ENCODE results near the gene GDF3. TPM values are rescaled to one million over a fixed set of nuclear protein-coding genes. Genes with fewer than 3 reads are reported as not detected.

Gene GDF3
- not detected in 2 replicates for total RNA-seq

DNA sequence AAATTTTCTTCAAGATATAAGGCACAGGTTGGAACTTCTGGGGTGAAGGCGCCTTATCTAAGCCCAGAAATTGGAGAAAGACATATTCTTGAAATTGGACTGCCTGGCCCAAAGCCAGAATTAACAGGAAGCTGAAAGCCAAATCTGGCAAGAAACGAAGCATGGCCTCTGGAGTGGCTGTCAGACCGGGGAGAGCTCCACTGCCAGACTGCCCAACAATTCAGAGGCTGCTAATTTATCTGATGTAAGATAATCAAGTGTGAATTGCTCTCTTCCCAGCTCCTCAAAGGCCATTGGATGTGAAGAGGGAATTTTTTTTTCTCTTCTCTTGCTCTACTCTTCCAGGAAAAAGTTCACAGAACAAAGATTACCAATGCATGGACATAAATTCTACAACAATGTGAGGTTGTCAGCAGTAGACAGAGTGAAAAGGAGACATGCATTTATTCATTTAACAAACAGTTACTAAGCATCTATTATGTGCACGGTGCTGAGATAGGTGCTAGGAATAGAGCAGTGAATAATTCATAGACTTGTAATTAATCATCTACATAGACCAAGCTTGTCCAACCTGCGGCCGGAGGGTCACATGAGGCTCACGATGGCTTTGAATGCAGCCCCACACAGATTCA, at the start of gene GDF3:
GDF3 (minus strand) TSS at position 210 of the 632 bp plus-strand sequence; CDS start at position 163, 47 bp downstream.

DNA sequence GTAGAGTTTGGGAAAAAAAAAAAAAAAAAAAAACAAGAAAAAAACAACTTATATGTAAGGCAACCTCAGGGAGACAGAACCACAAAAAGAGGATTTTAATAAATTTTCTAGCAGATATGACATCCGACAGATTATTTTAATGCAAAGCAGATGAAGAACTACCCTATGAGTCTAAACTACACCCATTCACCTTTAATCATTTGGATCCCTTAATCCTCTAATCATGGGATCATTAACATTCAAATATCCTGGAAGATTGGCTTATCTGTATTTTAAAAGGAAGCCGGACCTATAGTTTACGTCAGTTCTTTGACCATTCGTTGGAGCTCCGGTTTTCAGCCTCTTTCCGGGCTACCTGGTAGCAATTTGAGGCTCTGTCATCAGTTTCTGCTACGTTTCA, 15.6 kb upstream of the GDF3 start, which contains the start of gene DPPA3:
DPPA3 (plus strand) TSS at position 301 of the 400 bp plus-strand sequence. CDS start 138 bp downstream, outside the sequence.

Other genes with a start within 250 kb of the GDF3 start
- not detected in 2 replicates for gene CD163, start 192.0 kb downstream of the GDF3 start, total RNA-seq
- gene APOBEC1, start 29.9 kb downstream of the GDF3 start, total RNA-seq = not detected in 2 replicates
- gene DPPA3, start 15.7 kb upstream of the GDF3 start, total RNA-seq = not detected in 2 replicates
- gene CLEC4C, start 51.6 kb upstream of the GDF3 start, total RNA-seq = not detected in 2 replicates
- not detected in 2 replicates for gene NANOGNB, start 69.4 kb upstream of the GDF3 start, total RNA-seq
- gene NANOG, start 93.6 kb upstream of the GDF3 start, total RNA-seq = not detected in 2 replicates
- gene SLC2A14, start 177.1 kb upstream of the GDF3 start, total RNA-seq = not detected in 2 replicates
- gene SLC2A3, start 240.4 kb upstream of the GDF3 start, total RNA-seq = 80.4 and 148 TPM in 2 replicates

Measured in smooth muscle cell of bladder (primary cell).